ENCODE measurements around the gene KCNJ12. TPM values are rescaled to one million over a fixed set of nuclear protein-coding genes. Genes with fewer than 3 reads are reported as not detected.

Gene KCNJ12
- total RNA-seq, 1 experiment from 2014 or later = 1.2 TPM

DNA sequence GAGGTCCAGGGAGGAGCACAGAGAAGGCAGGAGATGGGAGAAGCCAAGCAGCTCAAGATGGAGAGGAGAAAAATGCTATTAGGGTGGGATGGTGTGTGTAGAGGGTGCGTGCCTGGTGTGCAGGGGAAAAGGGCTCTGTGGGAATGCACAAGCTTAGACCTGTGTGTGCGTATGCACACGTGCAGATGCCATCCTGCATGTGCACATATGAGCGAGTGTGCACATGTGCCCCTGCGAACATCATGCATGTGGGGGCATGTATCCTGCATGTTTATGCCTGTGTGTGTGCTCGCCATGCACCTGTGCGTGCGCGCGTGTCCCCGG lies 438 bp upstream of the KCNJ12 start:
- Histone ChIP-seq H3K4me3 (ENCODE audit: low read depth, low read length, poor library complexity, severe bottlenecking) (peak overlapping the region; percentile 48), H3K9me3 (ENCODE audit: low read depth, low read length, poor library complexity, severe bottlenecking) (no peaks in the 10 kb centered on the region), H3K27me3 (replicated peaks; ENCODE audit: insufficient read depth, low read depth, low read length, poor library complexity) (peaks cover 25% of the 10 kb centered on the region), H3K27ac (ENCODE audit: low read depth, low read length, poor library complexity, severe bottlenecking) (no peak overlapping the region), H3K4me1 (ENCODE audit: insufficient read depth, low read length, poor library complexity, severe bottlenecking) (peaks cover 23% of the 10 kb centered on the region), H3K36me3 (ENCODE audit: insufficient read depth, low read length, poor library complexity, severe bottlenecking) (no peaks in the 10 kb centered on the region)
- TF ChIP-seq, protein P1, sequence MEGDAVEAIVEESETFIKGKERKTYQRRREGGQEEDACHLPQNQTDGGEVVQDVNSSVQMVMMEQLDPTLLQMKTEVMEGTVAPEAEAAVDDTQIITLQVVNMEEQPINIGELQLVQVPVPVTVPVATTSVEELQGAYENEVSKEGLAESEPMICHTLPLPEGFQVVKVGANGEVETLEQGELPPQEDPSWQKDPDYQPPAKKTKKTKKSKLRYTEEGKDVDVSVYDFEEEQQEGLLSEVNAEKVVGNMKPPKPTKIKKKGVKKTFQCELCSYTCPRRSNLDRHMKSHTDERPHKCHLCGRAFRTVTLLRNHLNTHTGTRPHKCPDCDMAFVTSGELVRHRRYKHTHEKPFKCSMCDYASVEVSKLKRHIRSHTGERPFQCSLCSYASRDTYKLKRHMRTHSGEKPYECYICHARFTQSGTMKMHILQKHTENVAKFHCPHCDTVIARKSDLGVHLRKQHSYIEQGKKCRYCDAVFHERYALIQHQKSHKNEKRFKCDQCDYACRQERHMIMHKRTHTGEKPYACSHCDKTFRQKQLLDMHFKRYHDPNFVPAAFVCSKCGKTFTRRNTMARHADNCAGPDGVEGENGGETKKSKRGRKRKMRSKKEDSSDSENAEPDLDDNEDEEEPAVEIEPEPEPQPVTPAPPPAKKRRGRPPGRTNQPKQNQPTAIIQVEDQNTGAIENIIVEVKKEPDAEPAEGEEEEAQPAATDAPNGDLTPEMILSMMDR (conservative IDR thresholded peaks at IDR 0.05; ENCODE audit: low read depth, low read length) = no peak
- no peak for TF ChIP-seq EZH2 (IDR thresholded peaks at IDR 0.05; ENCODE audit: borderline replicate concordance, low read depth, low read length, poor library complexity, severe bottlenecking)
- BruUV-seq (replicated peaks) = no TSS peak
- no peak for DNase-seq (ENCODE audit: low spot score)
- ChIA-PET CTCF (no interaction called here), POLR2A (ENCODE audit: low non-redundant PET) (no interaction called here)
- intact Hi-C loops (cut with micrococcal nuclease; ENCODE audit: unreplicated experiment) = no loop called here

DNA sequence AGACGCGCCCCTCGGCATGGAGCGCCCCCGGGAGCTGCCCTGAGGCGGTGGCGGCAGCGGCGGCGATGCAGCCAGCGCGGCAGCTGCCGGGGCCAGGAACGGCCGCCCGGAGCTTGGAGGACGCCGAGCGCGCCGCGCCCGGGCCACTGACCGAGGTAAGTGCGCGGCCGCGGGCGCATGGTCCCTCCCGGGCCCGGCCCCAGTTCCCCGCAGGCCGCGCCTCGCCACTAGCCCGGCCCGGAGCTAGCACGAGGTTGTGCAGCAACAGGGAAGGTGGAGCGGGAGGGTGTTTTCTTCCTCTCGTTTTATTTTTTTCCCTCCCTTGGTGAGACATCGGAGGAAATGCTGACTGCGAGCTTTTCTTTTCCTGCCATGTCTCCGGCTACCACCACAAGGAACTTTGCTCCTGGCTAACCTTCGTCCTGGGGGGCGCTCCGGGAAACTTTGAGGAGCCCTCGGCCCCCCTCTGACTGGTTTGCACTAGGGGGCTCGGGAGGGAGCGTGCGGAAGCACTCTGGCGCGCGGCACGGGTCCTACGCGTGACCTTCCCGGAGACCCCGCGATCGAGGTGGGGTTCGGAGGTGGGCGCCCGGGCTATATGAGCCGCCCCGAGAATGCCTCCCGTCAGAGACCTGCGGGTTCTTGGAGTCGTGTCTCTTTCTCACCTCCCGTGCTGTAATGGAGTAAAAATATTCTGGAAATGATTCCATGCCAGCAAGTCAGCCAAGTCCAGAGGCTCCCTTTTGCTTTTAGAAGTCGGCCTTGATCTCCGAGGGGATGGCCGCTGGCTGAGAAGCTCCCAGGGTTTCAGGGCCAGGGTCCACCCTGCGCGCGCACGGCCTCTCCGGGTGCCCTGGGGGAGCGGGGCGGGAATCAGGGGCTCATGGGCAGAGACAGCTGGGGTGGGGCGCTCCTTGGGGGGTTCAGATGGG lies 868 bp downstream of the KCNJ12 start:
- DNase-seq (ENCODE audit: low spot score) = peak; percentile 35
- H3K9me3 ChIP-seq (ENCODE audit: low read depth, low read length, poor library complexity, severe bottlenecking) = no peaks in the 10 kb centered on the region
- TF ChIP-seq, protein P1 (conservative IDR thresholded peaks at IDR 0.05; ENCODE audit: low read depth, low read length) = no peak
- TF ChIP-seq EZH2 (IDR thresholded peaks at IDR 0.05; ENCODE audit: borderline replicate concordance, low read depth, low read length, poor library complexity, severe bottlenecking) = no peak
- H3K36me3 ChIP-seq (ENCODE audit: insufficient read depth, low read length, poor library complexity, severe bottlenecking) = no peaks in the 10 kb centered on the region
- H3K27ac ChIP-seq (ENCODE audit: low read depth, low read length, poor library complexity, severe bottlenecking) = no peak overlapping the region
- POLR2A ChIA-PET (ENCODE audit: low non-redundant PET) = no interaction called here
- intact Hi-C loops (cut with micrococcal nuclease; ENCODE audit: unreplicated experiment) = no loop called here
- H3K27me3 ChIP-seq (replicated peaks; ENCODE audit: insufficient read depth, low read depth, low read length, poor library complexity) = peaks cover 25% of the 10 kb centered on the region
- CTCF ChIA-PET = no interaction called here
- peak overlapping the region; percentile 48 for H3K4me3 ChIP-seq (ENCODE audit: low read depth, low read length, poor library complexity, severe bottlenecking)
- BruUV-seq (replicated peaks) = no TSS peak
- H3K4me1 ChIP-seq (ENCODE audit: insufficient read depth, low read length, poor library complexity, severe bottlenecking) = peaks cover 13% of the 10 kb centered on the region

DNA sequence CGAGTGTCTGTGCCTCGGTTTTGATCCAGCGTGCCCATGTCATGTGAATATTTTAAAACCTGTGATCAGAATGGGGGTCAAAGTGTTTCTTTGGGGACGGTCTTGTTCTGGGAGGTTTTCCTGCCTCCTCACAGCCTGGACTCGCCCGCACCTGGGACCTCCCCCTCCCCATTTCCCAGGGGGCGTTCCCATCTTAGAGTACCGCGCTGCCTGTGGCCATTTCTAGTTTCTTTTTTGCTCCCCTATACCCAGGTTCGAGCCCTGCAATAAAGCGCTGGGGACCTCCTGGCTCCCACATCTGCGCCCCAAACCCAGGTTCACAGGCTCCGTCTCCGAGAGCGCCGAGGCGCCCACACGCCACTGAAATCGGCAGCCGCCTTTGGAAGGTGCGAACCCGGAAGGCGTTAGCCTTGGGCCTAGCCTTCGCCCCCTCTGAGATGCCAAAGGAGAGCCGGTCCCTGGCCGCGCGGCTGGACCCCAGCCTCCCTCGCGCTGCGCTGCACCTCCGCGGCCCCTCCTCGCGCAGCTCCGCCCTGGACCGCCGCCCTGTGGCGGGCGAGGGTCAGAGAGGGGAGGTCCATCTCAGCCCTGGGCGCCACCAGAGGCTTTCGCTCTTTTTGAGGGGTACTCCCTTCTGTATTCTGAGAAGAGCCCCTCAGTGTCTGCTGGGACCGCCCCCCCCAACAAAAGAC lies 1.7 kb downstream of the KCNJ12 start:
- POLR2A ChIA-PET (ENCODE audit: low non-redundant PET) = no interaction called here
- Histone ChIP-seq H3K4me1 (ENCODE audit: insufficient read depth, low read length, poor library complexity, severe bottlenecking) (peaks cover 13% of the 10 kb centered on the region), H3K27ac (ENCODE audit: low read depth, low read length, poor library complexity, severe bottlenecking) (no peak overlapping the region), H3K9me3 (ENCODE audit: low read depth, low read length, poor library complexity, severe bottlenecking) (no peaks in the 10 kb centered on the region), H3K27me3 (replicated peaks; ENCODE audit: insufficient read depth, low read depth, low read length, poor library complexity) (peaks cover 25% of the 10 kb centered on the region), H3K4me3 (ENCODE audit: low read depth, low read length, poor library complexity, severe bottlenecking) (peak overlapping the region; percentile 48), H3K36me3 (ENCODE audit: insufficient read depth, low read length, poor library complexity, severe bottlenecking) (no peaks in the 10 kb centered on the region)
- no TSS peak for BruUV-seq (replicated peaks)
- intact Hi-C loops (cut with micrococcal nuclease; ENCODE audit: unreplicated experiment) = no loop called here
- no peak for DNase-seq (ENCODE audit: low spot score)
- no peak for TF ChIP-seq EZH2 (IDR thresholded peaks at IDR 0.05; ENCODE audit: borderline replicate concordance, low read depth, low read length, poor library complexity, severe bottlenecking)
- TF ChIP-seq, protein P1 (conservative IDR thresholded peaks at IDR 0.05; ENCODE audit: low read depth, low read length) = no peak
- CTCF ChIA-PET = no interaction called here
